Osteocyte (in vitro differentiated cells): Measurements from ENCODE around the gene RBM43. TPM values are rescaled to one million over a fixed set of nuclear protein-coding genes. Genes with fewer than 3 reads are reported as not detected.
A peak's percentile ranks its signal among the peaks of the same experiment; 100 is the strongest.

Experiments used
- DNase-seq: peaks from one replicate; pipeline ENCODE4 v3.0.0; 2021; ENCODE audit warnings: mixed read lengths; ENCODE audit not compliant: unreplicated experiment; ENCODE audit errors: extremely low spot score
- H3K27ac Mint-ChIP-seq: one replicate; pipeline ENCODE4 v1.8.0; 2021; ENCODE audit warnings: mild to moderate bottlenecking, mixed read lengths; ENCODE audit not compliant: unreplicated experiment
- H3K27me3 Mint-ChIP-seq: one replicate; pipeline ENCODE4 v1.8.0; 2021; ENCODE audit warnings: mixed read lengths; ENCODE audit not compliant: unreplicated experiment
- H3K36me3 Mint-ChIP-seq: one replicate; pipeline ENCODE4 v1.8.0; 2021; ENCODE audit warnings: mixed read lengths; ENCODE audit not compliant: unreplicated experiment
- H3K4me1 Mint-ChIP-seq: one replicate; pipeline ENCODE4 v1.8.0; 2021; ENCODE audit warnings: mixed read lengths; ENCODE audit not compliant: unreplicated experiment
- H3K4me3 Mint-ChIP-seq: one replicate; pipeline ENCODE4 v1.8.0; 2021; ENCODE audit warnings: mild to moderate bottlenecking, moderate library complexity, mixed read lengths; ENCODE audit not compliant: unreplicated experiment
- H3K9me3 Mint-ChIP-seq: one replicate; pipeline ENCODE4 v1.8.0; 2021; ENCODE audit warnings: mixed read lengths; ENCODE audit not compliant: unreplicated experiment
- CTCF ChIP-seq: fragments of 200-600 bp; sonication (generic); IDR thresholded peaks from 2 replicates; pipeline ENCODE4 v1.5.0; 2021; ENCODE audit warnings: antibody characterized with exemption, mild to moderate bottlenecking, moderate library complexity
- total RNA-seq: library from RNA; stranded (reverse); gene quantifications from 2 replicates; pipeline ENCODE4 v1.2.1, GENCODE V29; 2021

Gene RBM43
- total RNA-seq, 1 donor from 2014 or later, result 5.0 TPM

- Mint-ChIP-seq H3K27ac (peak overlapping the region; percentile 94), H3K27me3 (no peaks in the 10 kb centered on the region), H3K4me3 (no peak overlapping the region), H3K4me1 (peaks cover 26% of the 10 kb centered on the region), H3K9me3 (no peaks in the 10 kb centered on the region), H3K36me3 (no peaks in the 10 kb centered on the region)
- DNase-seq, result no peak
- no peak for TF ChIP-seq CTCF
These were observed 29.6 kb upstream of the RBM43 start for GRCh38 chr2:151291224-151291623.

GRCh38 chr2:151289972-151290866 lies 28.6 kb upstream of the RBM43 start:
- Mint-ChIP-seq H3K27me3 (no peaks in the 10 kb centered on the region), H3K9me3 (no peaks in the 10 kb centered on the region), H3K4me3 (peak overlapping the region; percentile 75), H3K27ac (peak overlapping the region; percentile 94), H3K4me1 (peaks cover 26% of the 10 kb centered on the region), H3K36me3 (no peaks in the 10 kb centered on the region)
- DNase-seq, result no peak
- TF ChIP-seq CTCF, result no peak

GRCh38 chr2:151287513-151288250 lies 26.0 kb upstream of the RBM43 start:
- Mint-ChIP-seq H3K4me1 (peaks cover 26% of the 10 kb centered on the region), H3K27ac (peak overlapping the region; percentile 55), H3K27me3 (no peaks in the 10 kb centered on the region), H3K4me3 (peak overlapping the region; percentile 64), H3K9me3 (no peaks in the 10 kb centered on the region), H3K36me3 (no peaks in the 10 kb centered on the region)
- DNase-seq, result no peak
- TF ChIP-seq CTCF, result no peak

DNA sequence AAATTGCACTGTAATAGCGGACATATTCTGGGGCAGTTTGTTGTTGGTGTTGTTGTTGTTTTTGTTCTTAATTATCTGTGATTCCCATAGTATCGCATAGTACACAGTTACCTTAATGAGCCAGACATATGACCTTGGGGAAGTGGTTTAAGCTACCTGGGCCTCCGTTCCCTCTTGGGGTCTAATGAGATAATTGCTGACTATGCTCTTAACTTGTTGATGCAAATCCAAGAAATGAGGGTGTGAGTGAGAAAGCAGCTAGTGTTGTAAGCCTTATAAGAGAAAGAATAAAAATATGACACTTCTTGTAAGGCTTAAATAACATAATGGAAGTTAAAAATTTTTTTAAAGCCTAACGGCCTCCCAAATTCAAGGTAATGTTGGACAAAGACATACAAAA lies 20.7 kb upstream of the RBM43 start:
- TF ChIP-seq CTCF, result no peak
- Mint-ChIP-seq H3K4me3 (no peak overlapping the region), H3K4me1 (peaks cover under 1% of the 10 kb centered on the region), H3K27me3 (no peaks in the 10 kb centered on the region), H3K36me3 (peaks cover 26% of the 10 kb centered on the region), H3K9me3 (no peaks in the 10 kb centered on the region), H3K27ac (no peak overlapping the region)
- no peak for DNase-seq

GRCh38 chr2:151280271-151280670 lies 18.6 kb upstream of the RBM43 start:
- H3K4me3 Mint-ChIP-seq, result no peak overlapping the region
- no peaks in the 10 kb centered on the region for H3K4me1 Mint-ChIP-seq
- H3K27me3 Mint-ChIP-seq, result no peaks in the 10 kb centered on the region
- no peak for TF ChIP-seq CTCF
- no peak for DNase-seq
- no peak overlapping the region for H3K27ac Mint-ChIP-seq
- H3K36me3 Mint-ChIP-seq, result peaks cover 37% of the 10 kb centered on the region
- no peaks in the 10 kb centered on the region for H3K9me3 Mint-ChIP-seq
